HepG2 (cell line): ENCODE data around the gene TKTL1.
"Not testable (repeated sequence)": the region's sequence is repeated elsewhere in the genome, so short reads cannot be mapped to it uniquely, and the experiment has no call there.

Experiments used
- POLR2AphosphoS5 ChIP-seq: IDR thresholded peaks from 2 replicates; pipeline ENCODE4 v1.6.1; 2012; ENCODE audit warnings: low read depth, low read length
- TCF7L2 ChIP-seq: IDR thresholded peaks from 2 replicates; pipeline ENCODE4 v1.6.1; 2011; ENCODE audit warnings: mild to moderate bottlenecking, low read depth, low read length, moderate library complexity
- TGIF2 ChIP-seq: IDR thresholded peaks from 2 replicates; pipeline ENCODE4 v1.6.1; 2016; ENCODE audit warnings: control low read depth, missing compliant biosample characterization
- ZBTB4 ChIP-seq: sonication (generic); formaldehyde crosslinking; IDR thresholded peaks from 2 replicates; pipeline ENCODE4 v1.4.0; 2020; ENCODE audit warnings: missing genetic modification reagents, mild to moderate bottlenecking, borderline replicate concordance
- ZNF510 ChIP-seq: sonication (generic); formaldehyde crosslinking; IDR thresholded peaks from 2 replicates; pipeline ENCODE4 v1.4.0; 2020; ENCODE audit warnings: low read depth, mild to moderate bottlenecking, missing genetic modification reagents
- ZNF558 ChIP-seq: sonication (generic); formaldehyde crosslinking; IDR thresholded peaks from 2 replicates; pipeline ENCODE4 v1.9.0; 2022; ENCODE audit warnings: mild to moderate bottlenecking, missing genetic modification reagents, borderline replicate concordance

DNA sequence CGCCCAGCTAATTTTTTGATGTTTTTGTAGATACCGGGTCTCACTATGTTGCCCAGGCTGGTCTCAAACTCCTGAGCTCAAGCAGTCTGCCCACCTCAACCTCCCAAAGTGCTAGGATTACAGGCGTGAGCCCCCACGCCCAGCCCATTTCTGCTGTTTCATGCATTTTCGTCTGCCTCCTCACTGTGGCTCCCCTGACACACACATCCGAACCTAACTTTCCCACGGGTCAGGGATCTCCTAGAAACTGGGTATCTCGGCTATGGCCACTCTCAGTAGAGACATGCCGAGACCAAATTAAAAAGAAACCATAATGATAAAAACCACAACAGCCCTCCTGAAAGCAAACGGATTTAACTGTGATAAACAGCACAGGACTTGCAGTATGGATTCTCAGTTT, 47.5 kb upstream of the TKTL1 start:
- TF ChIP-seq TGIF2 (CRISPR knock-in tag); POLR2AphosphoS5; TCF7L2; ZNF558 (CRISPR knock-in tag); ZNF510; ZBTB4 (CRISPR knock-in tag): not testable (repeated sequence)
